Measurements from ENCODE around the gene NFKBIZ. TPM values are rescaled to one million over a fixed set of nuclear protein-coding genes. Genes with fewer than 3 reads are reported as not detected.

Gene NFKBIZ
- total RNA-seq, 4 donors from 2014 or later: 37.5 to 132 (median 56.9) TPM

GRCh38 chr3:101811875-101812274 is 37.4 kb upstream of the NFKBIZ start:
- Histone ChIP-seq H3K4me1 (peaks cover 19 to 26% of the 10 kb centered on the region in 2 donors), H3K9me3 (no peaks in the 10 kb centered on the region), H3K27me3 (no peaks in the 10 kb centered on the region), H3K36me3 (no peaks in the 10 kb centered on the region), H3K27ac (no peak overlapping the region), H3K4me3 (replicated peaks in 1 of 3) (no peak overlapping the region)
- TF ChIP-seq, protein P1, sequence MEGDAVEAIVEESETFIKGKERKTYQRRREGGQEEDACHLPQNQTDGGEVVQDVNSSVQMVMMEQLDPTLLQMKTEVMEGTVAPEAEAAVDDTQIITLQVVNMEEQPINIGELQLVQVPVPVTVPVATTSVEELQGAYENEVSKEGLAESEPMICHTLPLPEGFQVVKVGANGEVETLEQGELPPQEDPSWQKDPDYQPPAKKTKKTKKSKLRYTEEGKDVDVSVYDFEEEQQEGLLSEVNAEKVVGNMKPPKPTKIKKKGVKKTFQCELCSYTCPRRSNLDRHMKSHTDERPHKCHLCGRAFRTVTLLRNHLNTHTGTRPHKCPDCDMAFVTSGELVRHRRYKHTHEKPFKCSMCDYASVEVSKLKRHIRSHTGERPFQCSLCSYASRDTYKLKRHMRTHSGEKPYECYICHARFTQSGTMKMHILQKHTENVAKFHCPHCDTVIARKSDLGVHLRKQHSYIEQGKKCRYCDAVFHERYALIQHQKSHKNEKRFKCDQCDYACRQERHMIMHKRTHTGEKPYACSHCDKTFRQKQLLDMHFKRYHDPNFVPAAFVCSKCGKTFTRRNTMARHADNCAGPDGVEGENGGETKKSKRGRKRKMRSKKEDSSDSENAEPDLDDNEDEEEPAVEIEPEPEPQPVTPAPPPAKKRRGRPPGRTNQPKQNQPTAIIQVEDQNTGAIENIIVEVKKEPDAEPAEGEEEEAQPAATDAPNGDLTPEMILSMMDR (IDR thresholded peaks at IDR 0.05): no peak
- DNase-seq: no peak
- intact Hi-C loops (cut with DNase I): no loop called here
- WGBS, 2 donors: 90 to 98% methylated on average over 2 of the region's 2 CpGs

DNA sequence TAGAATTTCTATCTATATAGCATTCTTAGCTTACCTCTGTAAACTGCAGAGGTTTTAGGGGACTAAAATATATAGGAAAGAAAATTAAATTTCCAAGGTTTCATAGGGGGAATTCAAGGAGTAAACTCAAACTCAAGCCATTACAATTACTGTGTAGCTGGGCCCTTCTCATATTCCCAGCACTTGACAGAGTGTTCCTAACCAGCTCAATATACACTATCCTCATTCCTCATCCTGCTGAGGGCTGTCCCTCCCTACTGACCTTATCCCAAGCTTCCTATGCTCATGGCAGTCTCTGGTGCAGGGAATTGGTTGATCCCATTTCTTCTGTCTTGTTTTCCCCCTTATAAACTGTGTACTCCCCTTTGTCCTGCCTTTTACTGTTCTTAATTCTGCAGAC is 36.4 kb upstream of the NFKBIZ start:
- no peaks in the 10 kb centered on the region for H3K27me3 ChIP-seq
- TF ChIP-seq, protein P1 (IDR thresholded peaks at IDR 0.05): no peak
- no peak for TF ChIP-seq POLR2A (IDR thresholded peaks at IDR 0.05)
- intact Hi-C loops (cut with DNase I): no loop called here
- no peaks in the 10 kb centered on the region for H3K36me3 ChIP-seq
- DNase-seq: no peak
- H3K9me3 ChIP-seq: no peaks in the 10 kb centered on the region
- H3K4me3 ChIP-seq (replicated peaks in 1 of 3): no peak overlapping the region
- no peak overlapping the region for H3K27ac ChIP-seq
- H3K4me1 ChIP-seq: peaks cover 19 to 26% of the 10 kb centered on the region in 2 donors

GRCh38 chr3:101813817-101814440 is 35.4 kb upstream of the NFKBIZ start:
- 76 to 83% methylated on average over 7 of the region's 7 CpGs for whole genome bisulfite sequencing, 2 donors
- H3K27ac ChIP-seq: no peak overlapping the region

DNA sequence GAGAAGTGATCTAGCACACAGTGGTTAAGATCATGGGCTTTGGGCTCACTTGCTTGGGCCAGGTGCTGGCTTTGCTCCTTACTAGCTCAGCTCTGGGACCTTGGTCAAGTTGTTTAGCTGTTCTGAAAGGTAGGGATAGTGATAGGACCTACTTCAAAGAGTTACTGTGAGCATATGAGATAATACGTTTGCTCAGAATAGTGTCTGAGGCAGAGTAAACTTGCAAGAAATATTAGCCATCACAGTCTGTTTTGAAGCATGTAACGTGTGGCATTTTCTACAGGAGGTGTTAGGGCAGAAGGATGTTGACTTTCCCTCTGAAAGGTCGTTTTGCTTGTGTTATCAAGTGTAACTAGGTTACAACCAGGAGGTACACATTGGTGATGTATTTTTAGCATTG is 34.5 kb upstream of the NFKBIZ start:
- Histone ChIP-seq H3K4me3 (replicated peaks in 1 of 3) (no peak overlapping the region), H3K36me3 (no peaks in the 10 kb centered on the region), H3K4me1 (peaks cover 9 to 16% of the 10 kb centered on the region in 2 donors), H3K27me3 (no peaks in the 10 kb centered on the region), H3K9me3 (no peaks in the 10 kb centered on the region), H3K27ac (no peak overlapping the region)
- no peak for DNase-seq
- intact Hi-C loops (cut with DNase I): no loop called here
- whole genome bisulfite sequencing, 2 donors: 56 to 71% methylated on average over 3 of the region's 3 CpGs
- TF ChIP-seq POLR2A (IDR thresholded peaks at IDR 0.05): no peak
- TF ChIP-seq, protein P1 (IDR thresholded peaks at IDR 0.05): no peak

More at GRCh38 chr3:101813817-101814440, 35.4 kb upstream of the NFKBIZ start:
- Histone ChIP-seq H3K36me3 (no peaks in the 10 kb centered on the region), H3K4me3 (replicated peaks in 1 of 3) (no peak overlapping the region), H3K27me3 (no peaks in the 10 kb centered on the region), H3K9me3 (no peaks in the 10 kb centered on the region), H3K4me1 (peaks cover 18 to 25% of the 10 kb centered on the region in 2 donors)
- no peak for TF ChIP-seq POLR2A (IDR thresholded peaks at IDR 0.05)
- TF ChIP-seq, protein P1 (IDR thresholded peaks at IDR 0.05): peak; percentile 35 to 79 (median 55)
- no peak for DNase-seq
- intact Hi-C loops (cut with DNase I): no loop called here

DNA sequence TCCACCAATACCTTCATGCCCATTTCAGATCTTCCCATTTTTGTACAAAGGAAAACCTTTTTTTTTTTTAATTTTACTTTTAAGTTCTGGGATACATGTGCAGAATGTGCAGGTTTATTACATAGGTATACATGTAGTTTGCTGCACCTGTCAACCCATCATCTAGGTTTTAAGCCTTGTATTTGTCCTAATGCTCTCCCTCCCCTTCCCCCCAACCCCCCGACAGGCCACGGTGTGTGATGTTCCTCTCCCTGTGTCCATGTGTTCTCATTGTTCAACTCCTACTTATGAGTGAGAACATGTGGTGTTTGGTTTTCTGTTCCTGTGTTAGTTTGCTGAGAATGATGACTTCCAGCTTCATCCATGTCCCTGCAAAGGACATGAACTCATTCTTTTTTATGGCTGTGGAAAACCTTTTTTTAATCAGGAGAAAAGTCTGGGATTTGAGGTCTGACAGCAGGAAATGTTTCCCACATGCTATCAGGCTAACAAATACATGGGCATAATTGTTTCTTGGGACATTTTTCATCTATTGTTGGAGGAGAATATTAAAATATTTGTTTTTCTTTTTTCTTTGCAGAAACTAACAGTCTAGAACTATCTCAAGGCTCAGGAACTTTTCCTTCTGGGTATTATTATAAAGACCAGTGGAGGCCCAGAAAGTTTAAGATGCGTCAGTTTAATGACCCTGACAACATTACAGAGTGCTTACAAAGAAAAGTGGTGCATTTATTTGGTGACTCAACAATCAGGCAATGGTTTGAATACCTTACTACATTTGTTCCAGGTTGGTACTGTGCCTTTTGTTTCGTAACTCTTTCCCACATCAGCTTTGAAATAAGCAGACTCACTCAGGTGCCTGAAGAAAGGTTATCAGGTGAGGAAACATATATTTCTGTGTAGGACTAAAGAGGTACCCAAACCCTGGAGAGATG is 32.8 kb upstream of the NFKBIZ start:
- TF ChIP-seq, protein P1 (IDR thresholded peaks at IDR 0.05): no peak
- no peak for TF ChIP-seq POLR2A (IDR thresholded peaks at IDR 0.05)
- intact Hi-C loops (cut with DNase I): no loop called here
- H3K4me3 ChIP-seq (replicated peaks in 1 of 3): no peak overlapping the region
- H3K36me3 ChIP-seq: peaks cover 0 to 1% of the 10 kb centered on the region in 2 donors
- H3K27me3 ChIP-seq: no peaks in the 10 kb centered on the region
- no peak overlapping the region for H3K27ac ChIP-seq
- 80 to 87% methylated on average over 4 of the region's 4 CpGs for WGBS, 2 donors
- DNase-seq: no peak
- no peaks in the 10 kb centered on the region for H3K9me3 ChIP-seq
- peaks cover 0 to 7% of the 10 kb centered on the region in 2 donors for H3K4me1 ChIP-seq

Data from thyroid gland (tissue), 4 donors.